HG02852 (cell line): ENCODE measurements around the gene TBRG4.

Source experiments
- ATAC-seq: cut with Tn5 transposase; IDR thresholded peaks from one replicate; pipeline ENCODE4 v1.9.1; 2021; ENCODE audit warnings: mild to moderate bottlenecking, moderate library complexity; ENCODE audit not compliant: unreplicated experiment

The TBRG4 gene

DNA sequence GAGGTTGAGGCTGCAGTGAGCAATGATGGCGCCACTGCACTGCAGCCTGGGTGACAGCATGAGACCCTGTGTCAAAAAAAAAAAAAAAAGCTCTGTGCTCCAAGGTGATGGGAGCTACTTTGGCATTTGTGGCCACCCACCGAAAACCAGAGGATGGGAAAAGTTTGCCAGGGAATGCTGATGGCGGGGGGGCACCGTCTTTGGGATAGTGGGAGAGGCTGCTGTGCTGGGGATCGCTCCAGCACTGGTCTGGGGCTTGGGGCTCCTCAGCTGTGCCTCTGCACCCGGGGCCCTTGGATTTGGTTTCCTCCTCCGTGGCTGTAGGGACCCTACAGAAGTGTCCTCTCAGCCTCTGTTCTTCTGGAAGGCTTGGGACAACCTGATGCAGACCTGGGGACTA is 34.4 kb upstream of the TBRG4 start:
- no peak for ATAC-seq

DNA sequence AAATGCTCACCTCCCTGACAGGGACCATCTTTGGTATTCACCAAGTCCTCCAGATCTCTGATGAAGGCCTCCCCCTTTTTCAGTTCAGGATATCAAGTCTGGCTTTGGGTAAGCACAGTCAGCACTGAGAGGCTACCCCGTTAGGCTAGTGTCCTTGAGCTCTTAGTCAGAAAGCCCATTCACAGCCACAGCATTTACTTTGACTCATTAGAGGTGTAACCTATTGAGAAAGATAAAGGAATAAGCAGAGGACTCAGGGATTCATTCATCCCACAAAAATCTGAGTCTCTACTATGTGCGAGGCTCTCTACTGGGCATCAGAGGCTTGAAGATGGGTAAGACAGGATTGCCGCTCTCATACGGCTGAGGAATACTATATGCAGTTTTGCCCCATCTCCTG is 32.1 kb upstream of the TBRG4 start:
- no peak for ATAC-seq

- ATAC-seq: no peak
These were observed 29.3 kb upstream of the TBRG4 start for GRCh38 chr7:45140827-45141226.

DNA sequence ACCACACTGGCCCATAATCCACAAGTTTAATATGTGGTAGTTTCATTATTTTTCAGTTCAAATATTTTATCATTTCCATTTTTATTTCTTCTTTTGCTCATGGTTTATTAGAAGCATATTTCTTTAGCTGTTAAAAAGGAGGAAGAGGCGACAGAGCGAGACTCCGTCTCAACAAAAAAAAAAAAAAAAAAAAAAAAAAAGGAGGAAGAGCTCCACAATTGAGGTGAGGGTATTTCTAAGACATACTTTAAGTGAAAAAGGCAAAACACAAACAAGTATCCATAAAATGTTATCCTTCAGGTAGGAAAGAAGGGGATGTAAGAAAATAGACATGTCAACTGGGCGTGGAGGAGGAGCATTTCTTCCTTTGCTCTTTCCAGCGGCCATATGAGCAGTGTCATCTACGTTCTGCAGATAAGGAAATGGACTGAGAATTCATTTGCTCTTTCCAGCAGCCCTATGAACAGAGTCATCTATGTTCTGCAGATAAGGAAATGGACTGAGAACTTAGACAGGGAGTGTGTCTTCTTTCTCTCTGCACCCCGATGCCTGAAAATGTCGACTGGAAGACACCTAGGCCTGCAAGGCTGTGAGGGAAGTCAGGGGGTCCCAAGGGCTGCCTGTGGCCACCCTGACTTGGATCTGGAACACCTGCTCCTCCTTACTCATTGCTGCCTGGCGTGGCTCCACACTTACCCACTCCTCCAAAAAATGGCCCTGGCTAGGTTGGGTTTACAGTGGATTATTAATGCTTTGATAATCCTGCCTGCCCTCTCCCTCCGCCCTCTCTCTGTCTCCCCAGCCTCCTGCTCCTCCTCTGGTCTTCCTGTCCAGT is 27.2 kb upstream of the TBRG4 start:
- ATAC-seq: no peak

- ATAC-seq: no peak
These were observed 24.9 kb upstream of the TBRG4 start for GRCh38 chr7:45136106-45137060.

DNA sequence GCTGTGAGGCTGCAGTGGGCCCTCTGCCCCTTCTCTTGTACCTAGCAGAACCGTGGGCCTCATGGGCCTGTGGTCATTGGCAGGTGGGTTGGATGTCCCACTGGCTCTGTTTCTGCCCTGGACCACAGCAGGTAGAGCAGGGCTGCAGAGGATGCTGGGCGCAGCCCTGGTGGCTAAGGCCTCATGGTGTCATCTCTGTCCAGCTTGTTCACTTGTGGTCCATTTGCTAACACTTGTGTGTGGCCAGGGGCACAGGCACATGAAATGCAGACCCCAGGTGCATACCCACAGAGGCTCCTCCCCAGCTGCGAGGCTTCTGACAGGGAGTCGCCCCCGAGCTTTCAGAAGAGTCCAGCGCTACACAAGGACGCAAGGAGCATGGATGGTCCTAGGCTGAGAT is 22.4 kb upstream of the TBRG4 start:
- ATAC-seq: no peak

- no peak for ATAC-seq
These were observed 21.9 kb upstream of the TBRG4 start for GRCh38 chr7:45133352-45133751.

GRCh38 chr7:45132708-45133320 is 21.3 kb upstream of the TBRG4 start:
- no peak for ATAC-seq

GRCh38 chr7:45131891-45132290 is 20.4 kb upstream of the TBRG4 start:
- no peak for ATAC-seq

- no peak for ATAC-seq
These were observed 19.4 kb upstream of the TBRG4 start for GRCh38 chr7:45130910-45131309.

GRCh38 chr7:45129906-45130305 is 18.4 kb upstream of the TBRG4 start:
- no peak for ATAC-seq

DNA sequence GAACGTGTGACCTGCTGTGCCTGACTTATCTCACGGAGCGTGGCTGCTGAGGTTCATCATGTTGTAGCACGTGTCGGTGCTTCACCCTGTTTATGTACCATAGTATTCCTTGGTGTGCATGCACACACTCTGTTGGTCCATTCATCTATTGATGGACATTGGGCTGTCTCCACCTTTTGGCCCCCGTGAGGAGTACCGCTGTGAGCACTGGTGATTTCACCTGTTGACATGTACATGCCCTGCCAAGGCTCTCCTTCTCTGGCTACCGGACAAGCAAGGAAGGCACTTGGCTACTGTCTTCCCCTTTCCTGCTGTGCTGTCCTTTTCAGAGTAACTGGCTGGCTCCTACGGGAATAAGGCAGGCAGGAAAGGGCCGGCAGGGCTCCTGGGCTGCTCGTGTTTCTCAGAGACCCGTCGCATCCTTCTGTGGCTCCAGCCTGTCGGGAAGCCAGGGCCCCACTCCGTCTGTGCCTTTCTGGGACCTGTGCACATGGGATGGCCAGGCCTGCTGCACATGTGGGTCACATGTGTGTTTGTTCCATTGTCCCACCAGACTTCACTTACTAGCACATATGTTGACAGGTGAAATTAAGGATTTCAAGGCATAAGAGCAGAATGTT is 17.8 kb upstream of the TBRG4 start:
- ATAC-seq: no peak

- ATAC-seq: no peak
These were observed 15.4 kb upstream of the TBRG4 start for GRCh38 chr7:45126920-45127319.

- ATAC-seq: no peak
These were observed 14.7 kb upstream of the TBRG4 start for GRCh38 chr7:45126201-45126600.

- ATAC-seq: no peak
These were observed 13.9 kb upstream of the TBRG4 start for GRCh38 chr7:45125193-45125904.

GRCh38 chr7:45123913-45124710 is 12.6 kb upstream of the TBRG4 start:
- ATAC-seq: no peak

- ATAC-seq: no peak
These were observed 11.7 kb upstream of the TBRG4 start for GRCh38 chr7:45122975-45123860.

GRCh38 chr7:45119550-45119949 is 8.1 kb upstream of the TBRG4 start:
- no peak for ATAC-seq
